GM23248 (cell line): ENCODE measurements around the gene VWA5B1. TPM values are rescaled to one million over a fixed set of nuclear protein-coding genes. Genes with fewer than 3 reads are reported as not detected.

Experiments used
- DNase-seq: peaks from one replicate; pipeline ENCODE4 v3.0.0-alpha.2; 2015
- H2AFZ ChIP-seq: fragments of 200-600 bp; sonication (generic); 2 replicates; pipeline ENCODE4 v1.6.1; 2016; ENCODE audit warnings: antibody characterized with exemption
- H3F3A ChIP-seq: fragments of 200-600 bp; sonication (generic); 2 replicates; pipeline ENCODE4 v1.6.1; 2016; ENCODE audit warnings: mild to moderate bottlenecking, antibody characterized with exemption, mixed run types; ENCODE audit not compliant: insufficient read depth
- H3K27ac ChIP-seq: fragments of 200-600 bp; sonication (generic); 2 replicates; pipeline ENCODE4 v1.5.1; 2016; ENCODE audit warnings: mild to moderate bottlenecking
- H3K27me3 ChIP-seq: fragments of 200-600 bp; sonication (generic); replicated peaks from 2 replicates; pipeline ENCODE4 v1.6.1; 2016; ENCODE audit warnings: mild to moderate bottlenecking; ENCODE audit not compliant: insufficient read depth
- H3K36me3 ChIP-seq: fragments of 200-600 bp; sonication (generic); 2 replicates; pipeline ENCODE4 v1.6.1; 2016; ENCODE audit warnings: low read depth, mild to moderate bottlenecking
- H3K4me1 ChIP-seq: fragments of 200-600 bp; sonication (generic); 2 replicates; pipeline ENCODE4 v1.6.1; 2016; ENCODE audit warnings: mild to moderate bottlenecking; ENCODE audit not compliant: insufficient read depth
- H3K4me2 ChIP-seq: fragments of 200-600 bp; sonication (generic); one replicate; pipeline ENCODE4 v1.6.1; 2016; ENCODE audit warnings: mild to moderate bottlenecking; ENCODE audit not compliant: unreplicated experiment
- H3K4me3 ChIP-seq: fragments of 200-600 bp; sonication (generic); 2 replicates; pipeline ENCODE4 v1.5.1; 2016; ENCODE audit warnings: mild to moderate bottlenecking
- H3K79me2 ChIP-seq: fragments of 200-600 bp; sonication (generic); 2 replicates; pipeline ENCODE4 v1.6.1; 2016; ENCODE audit warnings: mild to moderate bottlenecking; ENCODE audit not compliant: insufficient read depth
- H3K9ac ChIP-seq: fragments of 200-600 bp; sonication (generic); 2 replicates; pipeline ENCODE4 v1.6.1; 2016; ENCODE audit warnings: mild to moderate bottlenecking
- H3K9me2 ChIP-seq: fragments of 200-600 bp; sonication (generic); 2 replicates; pipeline ENCODE4 v1.6.1; 2016; ENCODE audit warnings: mixed run types, mild to moderate bottlenecking, moderate library complexity; ENCODE audit not compliant: insufficient read depth
- H3K9me3 ChIP-seq: fragments of 200-600 bp; sonication (generic); one replicate; pipeline ENCODE4 v1.6.1; 2017; ENCODE audit warnings: low read depth
- H4K20me1 ChIP-seq: fragments of 200-600 bp; sonication (generic); 2 replicates; pipeline ENCODE4 v1.6.0; 2016; ENCODE audit not compliant: insufficient read depth
- EZH2 ChIP-seq: fragments of 200-600 bp; sonication (generic); IDR thresholded peaks from 2 replicates; pipeline ENCODE4 v1.6.1; 2018; ENCODE audit warnings: antibody characterized with exemption, mild to moderate bottlenecking; ENCODE audit not compliant: insufficient read depth, poor library complexity, severe bottlenecking
- EZH2phosphoT487 ChIP-seq: fragments of 200-600 bp; sonication (generic); IDR thresholded peaks from 2 replicates; pipeline ENCODE4 v1.6.1; 2018; ENCODE audit warnings: antibody characterized with exemption, moderate library complexity, mild to moderate bottlenecking, low read depth; ENCODE audit not compliant: insufficient read depth
- WGBS, 2 experiments: methylation state at CpG; one replicate each; pipeline ENCODE4 v1.1.6; 2015 to 2017; ENCODE audit warnings: low lambda C conversion rate in 2 of 2, low coverage in 1 of 2; ENCODE audit errors: missing lambda C conversion rate in 2 of 2; 5-methylcytosine and 5-hydroxymethylcytosine counted together
- in situ Hi-C: fragments of 300-500 bp; cut with MboI; formaldehyde crosslinking; loops from 2 replicates; pipeline ENCODE4 v1.15.0; 2020
- polyA plus RNA-seq: library from polyadenylated mRNA; unstranded; fragments of >200 nt; fragmentation: Nextera tagmentation; extraction: Ambion mirVana; gene quantifications from 2 replicates; pipeline ENCODE4 v1.2.1, GENCODE V29; 2016
- total RNA-seq: library from RNA; depleted of rRNA; stranded (reverse); fragments of >200 nt; shearing (Covaris generic); gene quantifications from 2 replicates; pipeline ENCODE4 v1.2.3, GENCODE V29; 2014

VWA5B1 gene
- total and polyA plus RNA-seq, 2 experiments from 2014 or later, result not detected

DNA sequence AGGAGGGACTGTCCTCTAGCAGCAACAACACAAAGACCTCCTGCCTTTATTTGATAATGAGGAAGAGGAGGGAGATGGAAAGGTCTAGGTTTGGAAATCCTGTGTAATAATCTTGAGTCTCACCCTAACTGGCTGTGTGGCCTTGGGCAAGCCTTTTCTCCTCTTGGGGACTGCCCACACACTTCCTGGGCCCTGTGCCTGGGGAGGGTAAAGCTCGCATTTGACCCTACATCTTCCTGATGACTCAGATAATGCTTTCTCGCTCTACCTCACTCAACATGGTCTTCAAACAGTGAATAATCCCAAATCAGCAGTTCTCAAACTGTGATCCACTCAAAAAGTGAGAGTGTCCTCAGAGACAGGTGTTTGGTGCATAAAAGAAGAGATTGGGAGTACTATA is 81.2 kb downstream of the VWA5B1 start:
- Histone ChIP-seq H3F3A (no peaks in the 10 kb centered on the region), H3K9me2 (no peaks in the 10 kb centered on the region), H4K20me1 (no peaks in the 10 kb centered on the region), H3K9me3 (no peaks in the 10 kb centered on the region), H3K36me3 (no peaks in the 10 kb centered on the region), H3K9ac (no peak overlapping the region), H2AFZ (no peak overlapping the region), H3K4me3 (no peak overlapping the region), H3K79me2 (no peaks in the 10 kb centered on the region), H3K27ac (no peak overlapping the region), H3K4me2 (no peak overlapping the region), H3K4me1 (peaks cover 6% of the 10 kb centered on the region; the same call in 1 of the 2 replicates), H3K27me3 (peaks cover 24% of the 10 kb centered on the region)
- TF ChIP-seq EZH2 (no peak), EZH2phosphoT487 (no peak)
- DNase-seq, result no peak
- in situ Hi-C loops, result no loop called here
- 18% methylated on average over 2 of the region's 2 CpGs for WGBS, 2 experiments

DNA sequence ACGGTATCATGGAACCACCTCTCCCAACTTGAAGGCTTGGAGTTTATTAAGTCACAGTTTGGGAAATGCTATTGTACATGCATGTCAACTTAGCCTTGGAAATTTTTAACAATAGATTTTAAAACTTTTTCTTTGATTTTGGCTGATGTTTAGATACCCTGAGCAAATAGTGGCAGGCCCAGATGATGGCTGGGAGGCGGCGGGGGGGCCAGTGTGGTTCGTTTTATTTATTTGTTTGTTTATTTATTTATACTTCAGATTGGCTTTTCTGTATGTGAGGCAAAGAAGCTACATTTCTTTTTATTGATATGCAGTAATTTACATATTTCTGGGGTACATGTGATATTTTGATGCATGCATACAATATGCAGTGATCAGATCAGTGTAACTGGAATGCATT is 82.0 kb downstream of the VWA5B1 start:
- Histone ChIP-seq H3K4me3 (no peak overlapping the region), H3K4me2 (no peak overlapping the region), H3K27me3 (peaks cover 16% of the 10 kb centered on the region), H3F3A (no peaks in the 10 kb centered on the region), H3K9me2 (no peaks in the 10 kb centered on the region), H3K79me2 (no peaks in the 10 kb centered on the region), H4K20me1 (no peaks in the 10 kb centered on the region), H3K4me1 (peaks cover 6% of the 10 kb centered on the region; the same call in 1 of the 2 replicates), H3K9me3 (no peaks in the 10 kb centered on the region), H2AFZ (no peak overlapping the region), H3K27ac (no peak overlapping the region), H3K9ac (no peak overlapping the region), H3K36me3 (no peaks in the 10 kb centered on the region)
- WGBS, 2 experiments, result 61 to 65% methylated on average over 4 of the region's 4 CpGs
- in situ Hi-C loops, result no loop called here
- DNase-seq, result no peak
- TF ChIP-seq EZH2 (no peak), EZH2phosphoT487 (no peak)

DNA sequence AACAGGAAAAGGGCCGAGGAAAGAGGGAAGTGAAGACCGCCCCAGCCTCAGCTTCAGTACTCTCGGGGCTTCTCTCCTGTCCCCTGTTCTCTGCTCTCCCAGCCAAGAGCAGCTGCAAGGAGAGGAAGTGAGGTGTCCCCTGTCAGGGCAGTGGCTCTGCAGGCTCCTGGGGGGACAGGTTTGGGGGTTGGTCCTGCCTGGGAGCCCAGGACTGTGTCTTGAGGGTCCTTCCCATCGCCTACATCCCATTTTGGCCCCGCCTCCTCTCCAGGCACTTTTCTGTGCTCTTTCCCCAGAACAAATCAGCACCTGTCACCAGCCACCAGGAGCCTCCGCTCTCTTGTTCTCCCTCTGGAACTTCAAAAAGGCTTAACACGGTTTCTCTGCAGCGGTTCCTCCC is 82.6 kb downstream of the VWA5B1 start:
- peaks cover 6% of the 10 kb centered on the region; the same call in 1 of the 2 replicates for H3K4me1 ChIP-seq
- TF ChIP-seq EZH2phosphoT487 (no peak), EZH2 (no peak)
- peaks cover 10% of the 10 kb centered on the region; the same call in 1 of the 2 replicates for H3K27me3 ChIP-seq
- 29 to 34% methylated on average over 8 of the region's 8 CpGs for WGBS, 2 experiments
- no peak overlapping the region for H3K9ac ChIP-seq
- in situ Hi-C loops, result no loop called here
- no peaks in the 10 kb centered on the region for H3F3A ChIP-seq
- no peaks in the 10 kb centered on the region for H3K36me3 ChIP-seq
- H3K9me2 ChIP-seq, result no peaks in the 10 kb centered on the region
- H2AFZ ChIP-seq, result no peak overlapping the region
- no peaks in the 10 kb centered on the region for H4K20me1 ChIP-seq
- H3K79me2 ChIP-seq, result no peaks in the 10 kb centered on the region
- H3K27ac ChIP-seq, result no peak overlapping the region
- no peak for DNase-seq
- H3K9me3 ChIP-seq, result no peaks in the 10 kb centered on the region
- H3K4me3 ChIP-seq, result no peak overlapping the region
- no peak overlapping the region for H3K4me2 ChIP-seq

DNA sequence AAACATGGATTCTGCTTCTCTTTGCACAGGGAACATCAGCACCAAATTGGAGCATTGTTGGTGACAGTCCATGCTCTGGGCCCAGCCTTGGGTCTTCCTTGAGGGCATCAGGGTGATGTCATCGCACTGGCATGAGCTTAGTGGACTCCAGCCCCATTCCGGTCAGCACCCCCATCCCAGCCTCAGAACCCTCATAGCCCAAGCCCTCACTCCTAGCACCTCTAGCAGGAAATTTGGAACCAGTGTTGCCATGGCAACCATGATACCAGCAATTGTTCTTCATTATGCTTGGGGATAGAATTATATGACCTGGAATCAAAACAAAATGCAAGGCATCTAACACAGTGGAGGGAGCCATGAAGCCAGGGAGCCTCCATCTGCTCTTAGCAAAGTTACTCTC is 83.1 kb downstream of the VWA5B1 start:
- in situ Hi-C loops, result no loop called here
- peak; percentile 23 for DNase-seq
- H3K36me3 ChIP-seq, result no peaks in the 10 kb centered on the region
- no peaks in the 10 kb centered on the region for H3K79me2 ChIP-seq
- H3K4me3 ChIP-seq, result no peak overlapping the region
- H3F3A ChIP-seq, result no peaks in the 10 kb centered on the region
- peaks cover 6% of the 10 kb centered on the region; the same call in 1 of the 2 replicates for H3K4me1 ChIP-seq
- H3K27me3 ChIP-seq, result peaks cover 5% of the 10 kb centered on the region; the same call in 1 of the 2 replicates
- H3K4me2 ChIP-seq, result no peak overlapping the region
- H3K27ac ChIP-seq, result no peak overlapping the region
- TF ChIP-seq EZH2phosphoT487 (no peak), EZH2 (no peak)
- no peak overlapping the region for H2AFZ ChIP-seq
- H3K9me2 ChIP-seq, result no peaks in the 10 kb centered on the region
- H4K20me1 ChIP-seq, result no peaks in the 10 kb centered on the region
- no peak overlapping the region for H3K9ac ChIP-seq
- no peaks in the 10 kb centered on the region for H3K9me3 ChIP-seq
- WGBS, 2 experiments, result 70 to 71% methylated on average over 2 of the region's 2 CpGs

DNA sequence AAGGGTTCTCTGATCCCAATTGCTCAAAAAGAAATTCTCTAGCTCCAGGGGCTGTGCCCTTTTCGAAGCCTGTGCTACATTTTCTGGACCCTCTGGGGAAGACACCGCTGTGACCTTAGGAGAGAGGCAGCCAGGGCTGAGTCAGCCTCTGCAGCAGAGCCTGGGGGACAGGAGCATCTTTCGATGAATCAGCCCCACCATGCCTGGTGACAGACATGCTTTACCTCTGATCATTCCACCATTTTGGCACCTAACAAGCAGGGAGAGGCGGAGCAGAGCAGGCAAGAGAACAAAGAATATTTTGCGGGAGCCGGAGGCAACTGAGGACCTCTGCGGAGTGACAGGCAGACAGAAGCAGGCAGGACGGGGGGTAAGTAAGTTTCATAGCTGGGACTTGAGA is 84.9 kb downstream of the VWA5B1 start:
- Histone ChIP-seq H3K4me3 (no peak overlapping the region), H3K4me1 (peaks cover 13% of the 10 kb centered on the region), H3K9ac (no peak overlapping the region), H3K36me3 (no peaks in the 10 kb centered on the region), H3F3A (peaks cover 7% of the 10 kb centered on the region), H3K79me2 (no peaks in the 10 kb centered on the region), H4K20me1 (no peaks in the 10 kb centered on the region), H3K27ac (no peak overlapping the region), H2AFZ (no peak overlapping the region), H3K4me2 (no peak overlapping the region), H3K9me2 (no peaks in the 10 kb centered on the region), H3K9me3 (no peaks in the 10 kb centered on the region), H3K27me3 (no peaks in the 10 kb centered on the region)
- TF ChIP-seq EZH2 (no peak), EZH2phosphoT487 (no peak)
- 42 to 50% methylated on average over 8 of the region's 8 CpGs for WGBS, 2 experiments
- in situ Hi-C loops, result loop anchor here (5.0 kb wide), 1 partner anchor 117 kb away; no protein-coding TSS in a partner anchor
- peak; percentile 64 for DNase-seq
